SU-DHL-6 (cell line): ENCODE results near the gene PLEKHA5.
"Not testable (repeated sequence)": the region's sequence is repeated elsewhere in the genome, so short reads cannot be mapped to it uniquely, and the experiment has no call there.

Experiments
- EZH2phosphoT487 ChIP-seq: fragments of 200-600 bp; sonication (generic), shearing (Covaris generic); conservative IDR thresholded peaks from 2 replicates; pipeline ENCODE4 v1.6.1; 2018; ENCODE audit warnings: mild to moderate bottlenecking, antibody characterized with exemption, low read length, moderate library complexity, mixed read lengths
- TF ChIP-seq, protein P1 (sequence below): fragments of 200-600 bp; sonication (generic); IDR thresholded peaks from one replicate; pipeline ENCODE4 v1.5.1; 2017; ENCODE audit warnings: antibody characterized with exemption, mild to moderate bottlenecking, low read length, moderate library complexity; ENCODE audit not compliant: insufficient read depth, poor library complexity, severe bottlenecking

DNA sequence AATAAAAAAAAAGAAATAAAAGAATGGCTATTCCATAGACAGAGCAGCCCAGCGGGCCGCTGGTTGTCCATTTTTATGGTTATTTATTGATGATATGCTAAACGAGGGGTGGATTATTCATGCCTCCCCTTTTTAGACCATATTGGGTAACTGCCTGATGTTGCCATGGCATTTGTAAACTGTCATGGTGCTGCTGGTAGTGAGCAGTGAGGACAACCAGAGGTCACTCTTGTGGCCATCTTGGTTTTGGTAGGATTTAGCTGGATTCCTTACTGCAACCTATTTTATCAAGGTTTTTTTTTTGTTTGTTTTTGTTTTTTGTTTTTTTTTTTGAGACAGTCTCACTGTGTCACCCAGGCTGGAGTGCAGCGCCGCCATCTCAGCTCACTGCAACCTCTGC lies 284.0 kb downstream of the PLEKHA5 start:
- TF ChIP-seq, protein P1, sequence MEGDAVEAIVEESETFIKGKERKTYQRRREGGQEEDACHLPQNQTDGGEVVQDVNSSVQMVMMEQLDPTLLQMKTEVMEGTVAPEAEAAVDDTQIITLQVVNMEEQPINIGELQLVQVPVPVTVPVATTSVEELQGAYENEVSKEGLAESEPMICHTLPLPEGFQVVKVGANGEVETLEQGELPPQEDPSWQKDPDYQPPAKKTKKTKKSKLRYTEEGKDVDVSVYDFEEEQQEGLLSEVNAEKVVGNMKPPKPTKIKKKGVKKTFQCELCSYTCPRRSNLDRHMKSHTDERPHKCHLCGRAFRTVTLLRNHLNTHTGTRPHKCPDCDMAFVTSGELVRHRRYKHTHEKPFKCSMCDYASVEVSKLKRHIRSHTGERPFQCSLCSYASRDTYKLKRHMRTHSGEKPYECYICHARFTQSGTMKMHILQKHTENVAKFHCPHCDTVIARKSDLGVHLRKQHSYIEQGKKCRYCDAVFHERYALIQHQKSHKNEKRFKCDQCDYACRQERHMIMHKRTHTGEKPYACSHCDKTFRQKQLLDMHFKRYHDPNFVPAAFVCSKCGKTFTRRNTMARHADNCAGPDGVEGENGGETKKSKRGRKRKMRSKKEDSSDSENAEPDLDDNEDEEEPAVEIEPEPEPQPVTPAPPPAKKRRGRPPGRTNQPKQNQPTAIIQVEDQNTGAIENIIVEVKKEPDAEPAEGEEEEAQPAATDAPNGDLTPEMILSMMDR, result not testable (repeated sequence)
- not testable (repeated sequence) for TF ChIP-seq EZH2phosphoT487
